GM23338 (cell line): ENCODE measurements around the gene CD72. TPM values are rescaled to one million over a fixed set of nuclear protein-coding genes. Genes with fewer than 3 reads are reported as not detected.

Experiments
- ATAC-seq: fragments of 200-7000 bp; cut with Tn5 transposase; 3 replicates; pipeline ENCODE4 v1.9.1; 2020
- DNase-seq: peaks from one replicate; pipeline ENCODE4 v3.0.0-alpha.2; 2015; ENCODE audit warnings: low spot score
- H2AFZ ChIP-seq: fragments of 200-600 bp; sonication (generic); 2 replicates; pipeline ENCODE4 v1.8.0; 2016; ENCODE audit warnings: antibody characterized with exemption, mild to moderate bottlenecking, moderate library complexity
- H3F3A ChIP-seq: fragments of 200-600 bp; sonication (generic); replicated peaks from 2 replicates; pipeline ENCODE4 v1.8.0; 2017; ENCODE audit warnings: antibody characterized with exemption, mixed run types, low read depth
- H3K27ac ChIP-seq: fragments of 200-600 bp; sonication (generic); 2 replicates; pipeline ENCODE4 v1.6.1; 2016; ENCODE audit warnings: low read depth
- H3K27me3 ChIP-seq: fragments of 200-600 bp; sonication (generic); 2 replicates; pipeline ENCODE4 v1.8.0; 2016; ENCODE audit warnings: mild to moderate bottlenecking, mixed run types, moderate library complexity; ENCODE audit not compliant: insufficient read depth
- H3K36me3 ChIP-seq: fragments of 200-600 bp; sonication (generic); 2 replicates; pipeline ENCODE4 v1.8.0; 2016; ENCODE audit warnings: mild to moderate bottlenecking; ENCODE audit not compliant: insufficient read depth
- H3K4me1 ChIP-seq: fragments of 200-600 bp; sonication (generic); 2 replicates; pipeline ENCODE4 v1.8.0; 2016; ENCODE audit warnings: mild to moderate bottlenecking, moderate library complexity; ENCODE audit not compliant: insufficient read depth
- H3K4me2 ChIP-seq: fragments of 200-600 bp; sonication (generic); 2 replicates; pipeline ENCODE4 v1.7.1; 2017; ENCODE audit warnings: mixed run types
- H3K4me3 ChIP-seq: fragments of 200-600 bp; sonication (generic); 2 replicates; pipeline ENCODE4 v1.6.1; 2016; ENCODE audit warnings: mixed run types
- H3K79me2 ChIP-seq: fragments of 200-600 bp; sonication (generic); replicated peaks from 2 replicates; pipeline ENCODE4 v1.8.0; 2017; ENCODE audit warnings: mild to moderate bottlenecking; ENCODE audit not compliant: insufficient read depth
- H3K9me2 ChIP-seq: fragments of 200-600 bp; sonication (generic); 2 replicates; pipeline ENCODE4 v1.8.0; 2017; ENCODE audit not compliant: insufficient read depth
- H4K20me1 ChIP-seq: fragments of 200-600 bp; sonication (generic); replicated peaks from 2 replicates; pipeline ENCODE4 v1.8.0; 2017; ENCODE audit warnings: mild to moderate bottlenecking; ENCODE audit not compliant: insufficient read depth
- H3K27ac Mint-ChIP-seq: 2 replicates; pipeline ENCODE4 v1.8.0; 2020; ENCODE audit warnings: inconsistent platforms, mild to moderate bottlenecking, moderate library complexity, mixed read lengths
- H3K27me3 Mint-ChIP-seq: 3 replicates; pipeline ENCODE4 v1.8.0; 2022; ENCODE audit warnings: low read depth, mild to moderate bottlenecking, moderate library complexity, mixed read lengths, inconsistent platforms; ENCODE audit not compliant: insufficient read depth, poor library complexity
- H3K36me3 Mint-ChIP-seq: 3 replicates; pipeline ENCODE4 v1.8.0; 2021; ENCODE audit warnings: low read depth, mild to moderate bottlenecking, inconsistent platforms, moderate library complexity, mixed read lengths
- H3K4me1 Mint-ChIP-seq: 3 replicates; pipeline ENCODE4 v1.8.0; 2020; ENCODE audit warnings: mild to moderate bottlenecking, inconsistent platforms, mixed read lengths
- H3K4me3 Mint-ChIP-seq: 3 replicates; pipeline ENCODE4 v1.8.0; 2021; ENCODE audit warnings: moderate library complexity, mild to moderate bottlenecking, inconsistent platforms, mixed read lengths
- H3K9me3 Mint-ChIP-seq: 3 replicates; pipeline ENCODE4 v1.8.0; 2020; ENCODE audit warnings: moderate library complexity, mild to moderate bottlenecking, inconsistent platforms, mixed read lengths
- CREB1 ChIP-seq: fragments of 250-450 bp; sonication (Bioruptor Pico); IDR thresholded peaks from 2 replicates; pipeline ENCODE4 v1.5.0; 2020; ENCODE audit warnings: low read depth, mild to moderate bottlenecking, moderate library complexity
- EZH2 ChIP-seq: fragments of 200-600 bp; sonication (generic); IDR thresholded peaks from one replicate; pipeline ENCODE4 v1.8.0; 2017; ENCODE audit warnings: antibody characterized with exemption, mild to moderate bottlenecking, low read depth; ENCODE audit not compliant: unreplicated experiment
- EZH2phosphoT487 ChIP-seq: fragments of 200-600 bp; sonication (generic); IDR thresholded peaks from one replicate; pipeline ENCODE4 v1.8.1; 2018; ENCODE audit warnings: antibody characterized with exemption; ENCODE audit not compliant: unreplicated experiment
- JUNB ChIP-seq: IDR thresholded peaks from one replicate; pipeline ENCODE4 v1.6.1; 2016; ENCODE audit warnings: antibody characterized with exemption; ENCODE audit not compliant: unreplicated experiment
- NANOG ChIP-seq: IDR thresholded peaks from 2 replicates; pipeline ENCODE4 v1.6.1; 2016; ENCODE audit warnings: antibody characterized with exemption, borderline replicate concordance
- POLR2AphosphoS5 ChIP-seq: IDR thresholded peaks from 2 replicates; pipeline ENCODE4 v1.6.1; 2016; ENCODE audit warnings: antibody characterized with exemption, low read depth
- STAT1 ChIP-seq: IDR thresholded peaks from one replicate; pipeline ENCODE4 v1.6.1; 2016; ENCODE audit warnings: antibody characterized with exemption; ENCODE audit not compliant: unreplicated experiment
- ZNF114 ChIP-seq: fragments of 250-450 bp; sonication (Bioruptor Pico); IDR thresholded peaks from 2 replicates; pipeline ENCODE4 v1.5.0; 2020; ENCODE audit warnings: mild to moderate bottlenecking, moderate library complexity
- ZNF331 ChIP-seq: fragments of 250-450 bp; sonication (Bioruptor Pico); IDR thresholded peaks from 2 replicates; pipeline ENCODE4 v1.5.0; 2020; ENCODE audit warnings: low read depth, mild to moderate bottlenecking, moderate library complexity
- polyA plus RNA-seq: library from polyadenylated mRNA; unstranded; fragments of >200 nt; fragmentation: Nextera tagmentation; extraction: Ambion mirVana; gene quantifications from 2 replicates; pipeline ENCODE4 v1.2.1, GENCODE V29; 2016
- total RNA-seq: library from RNA; depleted of rRNA; stranded (reverse); fragments of >200 nt; shearing (Covaris generic); gene quantifications from 2 replicates; pipeline ENCODE4 v1.2.3, GENCODE V29; 2014
- TF ChIP-seq, protein P1 (sequence below): IDR thresholded peaks from 2 replicates; pipeline ENCODE4 v1.6.1; 2016; ENCODE audit warnings: antibody characterized with exemption
- TF ChIP-seq, protein P2 (sequence below), 2 experiments: fragments of 200-600 bp in 1 of 2; sonication (generic) in 1 of 2; conservative IDR thresholded peaks; 2 replicates each; pipeline versions ENCODE4 v1.5.1 to v1.6.1; 2016 to 2017; ENCODE audit warnings: antibody characterized with exemption in 2 of 2, low read depth in 2 of 2, mild to moderate bottlenecking in 2 of 2, moderate library complexity in 1 of 2
- TF ChIP-seq, protein P3 (sequence below): fragments of 250-450 bp; sonication (Bioruptor Pico); IDR thresholded peaks from 2 replicates; pipeline ENCODE4 v1.5.0; 2020; ENCODE audit warnings: mild to moderate bottlenecking, moderate library complexity

CD72 gene
- total and polyA plus RNA-seq, 2 experiments from 2014 or later: 4.7 to 4.8 TPM

DNA sequence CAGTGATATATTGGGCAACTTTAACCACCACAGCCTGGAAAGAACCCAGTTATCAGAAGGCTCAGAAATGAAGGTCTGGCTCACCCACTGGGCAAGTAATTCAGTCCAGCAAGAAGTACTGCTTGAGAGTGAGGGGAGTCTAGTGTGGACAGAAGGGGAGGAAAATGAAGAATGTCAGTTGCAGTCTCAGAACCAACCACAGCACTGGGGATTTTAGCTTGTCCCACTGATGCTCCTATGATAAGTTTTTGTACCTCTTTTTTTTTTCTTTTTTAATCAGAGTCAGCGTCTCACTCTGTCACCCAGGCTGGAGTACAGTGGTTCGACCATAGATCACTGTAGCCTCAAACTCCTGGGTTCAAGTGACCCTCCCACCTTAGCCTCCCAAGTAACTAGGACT lies 9.4 kb upstream of the CD72 start:
- Histone ChIP-seq H3K36me3 (no peaks in the 10 kb centered on the region), H3K4me3 (no peak overlapping the region), H3F3A (0 out of 2 replicates have a peak, but pooled peaks cover 3% of the 10 kb centered on the region), H3K27me3 (no peaks in the 10 kb centered on the region), H4K20me1 (no peaks in the 10 kb centered on the region), H3K79me2 (no peaks in the 10 kb centered on the region), H3K27ac (no peak overlapping the region), H3K4me2 (no peak overlapping the region), H3K9me2 (0 out of 2 replicates have a peak, but pooled peaks cover 3% of the 10 kb centered on the region), H2AFZ (no peak overlapping the region), H3K4me1 (no peaks in the 10 kb centered on the region)
- Mint-ChIP-seq H3K36me3 (no peaks in the 10 kb centered on the region), H3K4me3 (no peak overlapping the region), H3K27me3 (peaks cover 8% of the 10 kb centered on the region), H3K9me3 (no peaks in the 10 kb centered on the region), H3K4me1 (no peaks in the 10 kb centered on the region), H3K27ac (no peak overlapping the region)
- no peak for ATAC-seq
- TF ChIP-seq STAT1 (no peak), CREB1 (no peak), EZH2 (no peak), EZH2phosphoT487 (no peak), POLR2AphosphoS5 (no peak), ZNF331 (CRISPR knock-in tag) (no peak), NANOG (no peak), JUNB (no peak), ZNF114 (no peak)
- TF ChIP-seq, protein P1, sequence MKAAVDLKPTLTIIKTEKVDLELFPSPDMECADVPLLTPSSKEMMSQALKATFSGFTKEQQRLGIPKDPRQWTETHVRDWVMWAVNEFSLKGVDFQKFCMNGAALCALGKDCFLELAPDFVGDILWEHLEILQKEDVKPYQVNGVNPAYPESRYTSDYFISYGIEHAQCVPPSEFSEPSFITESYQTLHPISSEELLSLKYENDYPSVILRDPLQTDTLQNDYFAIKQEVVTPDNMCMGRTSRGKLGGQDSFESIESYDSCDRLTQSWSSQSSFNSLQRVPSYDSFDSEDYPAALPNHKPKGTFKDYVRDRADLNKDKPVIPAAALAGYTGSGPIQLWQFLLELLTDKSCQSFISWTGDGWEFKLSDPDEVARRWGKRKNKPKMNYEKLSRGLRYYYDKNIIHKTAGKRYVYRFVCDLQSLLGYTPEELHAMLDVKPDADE: no peak
- TF ChIP-seq, protein P2, sequence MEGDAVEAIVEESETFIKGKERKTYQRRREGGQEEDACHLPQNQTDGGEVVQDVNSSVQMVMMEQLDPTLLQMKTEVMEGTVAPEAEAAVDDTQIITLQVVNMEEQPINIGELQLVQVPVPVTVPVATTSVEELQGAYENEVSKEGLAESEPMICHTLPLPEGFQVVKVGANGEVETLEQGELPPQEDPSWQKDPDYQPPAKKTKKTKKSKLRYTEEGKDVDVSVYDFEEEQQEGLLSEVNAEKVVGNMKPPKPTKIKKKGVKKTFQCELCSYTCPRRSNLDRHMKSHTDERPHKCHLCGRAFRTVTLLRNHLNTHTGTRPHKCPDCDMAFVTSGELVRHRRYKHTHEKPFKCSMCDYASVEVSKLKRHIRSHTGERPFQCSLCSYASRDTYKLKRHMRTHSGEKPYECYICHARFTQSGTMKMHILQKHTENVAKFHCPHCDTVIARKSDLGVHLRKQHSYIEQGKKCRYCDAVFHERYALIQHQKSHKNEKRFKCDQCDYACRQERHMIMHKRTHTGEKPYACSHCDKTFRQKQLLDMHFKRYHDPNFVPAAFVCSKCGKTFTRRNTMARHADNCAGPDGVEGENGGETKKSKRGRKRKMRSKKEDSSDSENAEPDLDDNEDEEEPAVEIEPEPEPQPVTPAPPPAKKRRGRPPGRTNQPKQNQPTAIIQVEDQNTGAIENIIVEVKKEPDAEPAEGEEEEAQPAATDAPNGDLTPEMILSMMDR (conservative IDR thresholded peaks at IDR 0.05; ENCODE audit: low read depth in 2 of 2): no peak
- TF ChIP-seq, protein P3, sequence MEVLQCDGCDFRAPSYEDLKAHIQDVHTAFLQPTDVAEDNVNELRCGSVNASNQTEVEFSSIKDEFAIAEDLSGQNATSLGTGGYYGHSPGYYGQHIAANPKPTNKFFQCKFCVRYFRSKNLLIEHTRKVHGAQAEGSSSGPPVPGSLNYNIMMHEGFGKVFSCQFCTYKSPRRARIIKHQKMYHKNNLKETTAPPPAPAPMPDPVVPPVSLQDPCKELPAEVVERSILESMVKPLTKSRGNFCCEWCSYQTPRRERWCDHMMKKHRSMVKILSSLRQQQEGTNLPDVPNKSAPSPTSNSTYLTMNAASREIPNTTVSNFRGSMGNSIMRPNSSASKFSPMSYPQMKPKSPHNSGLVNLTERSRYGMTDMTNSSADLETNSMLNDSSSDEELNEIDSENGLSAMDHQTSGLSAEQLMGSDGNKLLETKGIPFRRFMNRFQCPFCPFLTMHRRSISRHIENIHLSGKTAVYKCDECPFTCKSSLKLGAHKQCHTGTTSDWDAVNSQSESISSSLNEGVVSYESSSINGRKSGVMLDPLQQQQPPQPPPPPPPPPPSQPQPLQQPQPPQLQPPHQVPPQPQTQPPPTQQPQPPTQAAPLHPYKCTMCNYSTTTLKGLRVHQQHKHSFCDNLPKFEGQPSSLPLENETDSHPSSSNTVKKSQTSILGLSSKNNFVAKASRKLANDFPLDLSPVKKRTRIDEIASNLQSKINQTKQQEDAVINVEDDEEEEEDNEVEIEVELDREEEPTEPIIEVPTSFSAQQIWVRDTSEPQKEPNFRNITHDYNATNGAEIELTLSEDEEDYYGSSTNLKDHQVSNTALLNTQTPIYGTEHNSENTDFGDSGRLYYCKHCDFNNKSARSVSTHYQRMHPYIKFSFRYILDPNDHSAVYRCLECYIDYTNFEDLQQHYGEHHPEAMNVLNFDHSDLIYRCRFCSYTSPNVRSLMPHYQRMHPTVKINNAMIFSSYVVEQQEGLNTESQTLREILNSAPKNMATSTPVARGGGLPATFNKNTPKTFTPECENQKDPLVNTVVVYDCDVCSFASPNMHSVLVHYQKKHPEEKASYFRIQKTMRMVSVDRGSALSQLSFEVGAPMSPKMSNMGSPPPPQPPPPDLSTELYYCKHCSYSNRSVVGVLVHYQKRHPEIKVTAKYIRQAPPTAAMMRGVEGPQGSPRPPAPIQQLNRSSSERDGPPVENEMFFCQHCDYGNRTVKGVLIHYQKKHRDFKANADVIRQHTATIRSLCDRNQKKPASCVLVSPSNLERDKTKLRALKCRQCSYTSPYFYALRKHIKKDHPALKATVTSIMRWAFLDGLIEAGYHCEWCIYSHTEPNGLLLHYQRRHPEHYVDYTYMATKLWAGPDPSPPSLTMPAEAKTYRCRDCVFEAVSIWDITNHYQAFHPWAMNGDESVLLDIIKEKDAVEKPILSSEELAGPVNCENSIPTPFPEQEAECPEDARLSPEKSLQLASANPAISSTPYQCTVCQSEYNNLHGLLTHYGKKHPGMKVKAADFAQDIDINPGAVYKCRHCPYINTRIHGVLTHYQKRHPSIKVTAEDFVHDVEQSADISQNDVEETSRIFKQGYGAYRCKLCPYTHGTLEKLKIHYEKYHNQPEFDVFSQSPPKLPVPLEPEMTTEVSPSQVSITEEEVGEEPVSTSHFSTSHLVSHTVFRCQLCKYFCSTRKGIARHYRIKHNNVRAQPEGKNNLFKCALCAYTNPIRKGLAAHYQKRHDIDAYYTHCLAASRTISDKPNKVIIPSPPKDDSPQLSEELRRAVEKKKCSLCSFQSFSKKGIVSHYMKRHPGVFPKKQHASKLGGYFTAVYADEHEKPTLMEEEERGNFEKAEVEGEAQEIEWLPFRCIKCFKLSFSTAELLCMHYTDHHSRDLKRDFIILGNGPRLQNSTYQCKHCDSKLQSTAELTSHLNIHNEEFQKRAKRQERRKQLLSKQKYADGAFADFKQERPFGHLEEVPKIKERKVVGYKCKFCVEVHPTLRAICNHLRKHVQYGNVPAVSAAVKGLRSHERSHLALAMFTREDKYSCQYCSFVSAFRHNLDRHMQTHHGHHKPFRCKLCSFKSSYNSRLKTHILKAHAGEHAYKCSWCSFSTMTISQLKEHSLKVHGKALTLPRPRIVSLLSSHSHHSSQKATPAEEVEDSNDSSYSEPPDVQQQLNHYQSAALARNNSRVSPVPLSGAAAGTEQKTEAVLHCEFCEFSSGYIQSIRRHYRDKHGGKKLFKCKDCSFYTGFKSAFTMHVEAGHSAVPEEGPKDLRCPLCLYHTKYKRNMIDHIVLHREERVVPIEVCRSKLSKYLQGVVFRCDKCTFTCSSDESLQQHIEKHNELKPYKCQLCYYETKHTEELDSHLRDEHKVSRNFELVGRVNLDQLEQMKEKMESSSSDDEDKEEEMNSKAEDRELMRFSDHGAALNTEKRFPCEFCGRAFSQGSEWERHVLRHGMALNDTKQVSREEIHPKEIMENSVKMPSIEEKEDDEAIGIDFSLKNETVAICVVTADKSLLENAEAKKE (CRISPR knock-in tag): no peak
- DNase-seq: no peak
